GM21737 (cell line): ENCODE data around the gene ZNF358.

Experiments
- ATAC-seq: cut with Tn5 transposase; IDR thresholded peaks from one replicate; pipeline ENCODE4 v1.9.1; 2021; ENCODE audit warnings: mild to moderate bottlenecking, moderate library complexity; ENCODE audit not compliant: unreplicated experiment

Gene ZNF358

GRCh38 chr19:7488736-7489353 is 27.1 kb upstream of the ZNF358 start, which contains the start of gene PEX11G:
Gene PEX11G (minus strand): TSS chr19:7489035. CDS start chr19:7489010, 25 bp downstream.
- ATAC-seq = peak; percentile 73

GRCh38 chr19:7489609-7490044 is 26.3 kb upstream of the ZNF358 start:
- ATAC-seq = no peak

GRCh38 chr19:7492142-7492541 is 23.8 kb upstream of the ZNF358 start:
- ATAC-seq = no peak

- no peak for ATAC-seq
Observed at GRCh38 chr19:7492558-7492957, 23.3 kb upstream of the ZNF358 start.

- ATAC-seq = no peak
Observed at GRCh38 chr19:7494416-7495098, 21.3 kb upstream of the ZNF358 start.

GRCh38 chr19:7497292-7497691 is 18.6 kb upstream of the ZNF358 start:
- ATAC-seq = no peak

GRCh38 chr19:7500811-7501450 is 15.0 kb upstream of the ZNF358 start:
- ATAC-seq = no peak

GRCh38 chr19:7502552-7502951 is 13.4 kb upstream of the ZNF358 start:
- ATAC-seq = no peak

- no peak for ATAC-seq
Observed at GRCh38 chr19:7504684-7505083, 11.2 kb upstream of the ZNF358 start.

- no peak for ATAC-seq
Observed at GRCh38 chr19:7505288-7505681, 10.6 kb upstream of the ZNF358 start.

GRCh38 chr19:7505682-7506384 is 10.1 kb upstream of the ZNF358 start:
- no peak for ATAC-seq

- no peak for ATAC-seq
Observed at GRCh38 chr19:7506385-7507328, 9.2 kb upstream of the ZNF358 start.

- ATAC-seq = no peak
Observed at GRCh38 chr19:7507884-7508283, 8.0 kb upstream of the ZNF358 start.

GRCh38 chr19:7509625-7510024 is 6.3 kb upstream of the ZNF358 start:
- no peak for ATAC-seq

GRCh38 chr19:7512400-7512851 is 3.5 kb upstream of the ZNF358 start:
- ATAC-seq = no peak

GRCh38 chr19:7513809-7514642 is 1.9 kb upstream of the ZNF358 start:
- ATAC-seq = no peak

- no peak for ATAC-seq
Observed at GRCh38 chr19:7515110-7515644, 726 bp upstream of the ZNF358 start.

GRCh38 chr19:7516333-7516732 is 430 bp downstream of the ZNF358 start:
- ATAC-seq = no peak

GRCh38 chr19:7516878-7517277 is 975 bp downstream of the ZNF358 start:
- no peak for ATAC-seq
